Measurements from ENCODE around the gene PPP3R2.

- TF ChIP-seq POLR2AphosphoS5 (IDR thresholded peaks at IDR 0.05; ENCODE audit: low read depth, low read length) = no peak
- no peak for TF ChIP-seq REST (IDR thresholded peaks at IDR 0.05; ENCODE audit: insufficient read depth in 1 of 2, low read depth in 2 of 2, low read length in 2 of 2)
These were observed 8.1 kb downstream of the PPP3R2 start for GRCh38 chr9:101586651-101587050.

Measured in PFSK-1 (cell line).